ENCODE measurements around the gene HOXC4. TPM values are rescaled to one million over a fixed set of nuclear protein-coding genes. Genes with fewer than 3 reads are reported as not detected.

Gene HOXC4
- total RNA-seq, 4 donors from 2014 or later, result 0.83 to 3.6 (median 2.5) TPM

DNA sequence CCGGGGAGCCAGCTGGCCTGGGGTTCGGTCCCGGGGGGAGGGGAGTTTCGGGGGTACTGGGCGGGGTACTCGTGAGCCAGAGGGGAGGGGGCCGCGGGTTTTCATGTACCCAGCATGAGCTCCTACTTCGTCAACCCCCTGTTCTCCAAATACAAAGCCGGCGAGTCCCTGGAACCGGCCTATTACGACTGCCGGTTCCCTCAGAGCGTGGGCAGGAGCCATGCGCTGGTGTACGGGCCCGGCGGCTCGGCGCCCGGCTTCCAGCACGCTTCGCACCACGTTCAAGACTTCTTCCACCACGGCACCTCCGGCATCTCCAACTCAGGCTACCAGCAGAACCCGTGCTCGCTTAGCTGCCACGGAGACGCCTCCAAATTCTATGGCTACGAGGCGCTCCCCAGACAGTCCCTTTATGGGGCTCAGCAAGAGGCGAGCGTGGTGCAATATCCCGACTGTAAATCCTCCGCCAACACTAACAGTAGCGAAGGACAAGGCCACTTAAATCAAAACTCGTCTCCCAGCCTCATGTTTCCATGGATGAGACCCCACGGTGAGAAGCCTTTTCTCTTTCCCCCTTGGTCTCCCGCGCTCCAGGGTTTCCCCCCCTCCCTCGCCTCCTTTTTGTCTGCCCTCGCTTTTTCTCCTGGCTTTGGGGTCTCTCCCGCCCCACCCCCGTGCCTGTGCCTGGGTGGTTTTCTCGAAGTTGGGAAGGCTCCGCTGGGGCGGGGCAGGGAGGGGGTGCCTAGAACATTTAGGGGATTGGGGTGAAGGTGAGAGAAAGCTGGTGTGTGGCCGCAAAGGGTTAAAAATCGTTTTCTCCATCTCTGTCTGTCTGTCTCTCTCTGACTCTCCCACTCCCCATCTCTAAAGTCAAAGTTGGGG lies 44.2 kb upstream of the HOXC4 start:
- no peaks in the 10 kb centered on the region for H3K9me3 ChIP-seq
- 9% methylated on average over 28 of the region's 51 CpGs for WGBS
- no peak overlapping the region for H3K27ac ChIP-seq (replicated peaks in 1 of 4)
- H3K27me3 ChIP-seq, result peaks cover 11 to 99% (median 86%) of the 10 kb centered on the region in 4 donors
- intact Hi-C loops (cut with DNase I), result loop anchor here (10.0 kb wide), 1 partner anchor 355 kb away; the partner anchor contains the start of gene GPR84
- peak overlapping the region; percentile 16 to 51 (median 34) for H3K4me3 ChIP-seq
- TF ChIP-seq CTCF (IDR thresholded peaks at IDR 0.05), result no peak
- no peak for TF ChIP-seq POLR2AphosphoS5 (IDR thresholded peaks at IDR 0.05)
- TF ChIP-seq EP300 (IDR thresholded peaks at IDR 0.05), result no peak
- TF ChIP-seq POLR2A (IDR thresholded peaks at IDR 0.05; ENCODE audit: low read depth), result no peak
- H3K4me1 ChIP-seq, result peaks cover 18 to 47% (median 32%) of the 10 kb centered on the region in 4 donors
- H3K36me3 ChIP-seq, result no peaks in the 10 kb centered on the region
- no peak for DNase-seq (ENCODE audit: extremely low spot score)

DNA sequence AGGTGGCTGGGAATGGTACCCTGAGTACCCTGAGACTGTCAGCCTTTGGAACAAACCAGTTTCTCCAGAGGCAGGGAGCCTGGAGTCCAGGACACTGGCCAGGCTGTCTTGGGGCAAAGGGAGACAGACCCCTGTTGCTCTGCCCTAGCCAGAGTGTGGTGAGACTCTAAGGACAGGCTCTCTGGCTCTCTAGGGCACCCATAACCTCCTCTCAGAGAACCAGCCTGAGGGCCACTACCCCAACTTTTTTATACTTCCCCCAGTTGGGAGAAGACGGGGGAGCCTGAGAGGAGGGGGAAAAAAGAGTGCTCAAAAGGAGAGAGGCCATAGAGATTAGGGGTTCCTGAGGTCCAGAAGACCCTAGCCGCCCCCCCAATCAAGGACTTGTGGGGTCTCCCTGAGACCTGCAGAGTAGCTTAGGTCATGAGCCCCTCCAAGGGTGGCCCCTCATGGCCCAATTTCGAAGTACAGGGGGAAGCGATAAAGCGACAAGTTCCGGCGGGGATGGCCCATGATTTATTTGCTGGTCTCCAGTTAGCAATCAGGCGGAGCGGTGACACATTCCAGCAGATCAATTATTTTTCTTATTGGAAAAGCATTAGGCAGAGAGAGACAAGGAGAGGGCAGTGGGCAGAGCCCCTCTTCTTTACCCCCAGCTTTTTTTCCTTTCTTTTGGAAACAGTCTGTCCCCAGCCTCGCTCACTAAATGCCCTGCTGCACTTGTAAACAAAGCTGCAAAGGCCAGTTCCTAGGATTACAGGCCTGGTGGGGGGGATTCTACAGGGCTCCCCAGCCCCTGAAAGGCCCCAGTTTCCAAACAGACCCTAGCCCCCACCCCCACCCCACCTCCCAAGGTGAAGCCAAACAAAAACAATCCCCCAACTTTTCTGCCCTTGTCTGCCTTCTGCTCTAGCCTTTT lies 43.3 kb upstream of the HOXC4 start:
- intact Hi-C loops (cut with DNase I), result loop anchor here (10.0 kb wide), 1 partner anchor 354 kb away; the partner anchor contains the start of gene GPR84
- 26% methylated on average over 10 of the region's 10 CpGs for WGBS
- DNase-seq (ENCODE audit: extremely low spot score), result no peak
- Histone ChIP-seq H3K27me3 (peaks cover 11 to 99% (median 86%) of the 10 kb centered on the region in 4 donors), H3K9me3 (no peaks in the 10 kb centered on the region), H3K4me3 (no peak overlapping the region), H3K27ac (replicated peaks in 1 of 4) (no peak overlapping the region), H3K4me1 (peaks cover 22 to 56% (median 36%) of the 10 kb centered on the region in 4 donors), H3K36me3 (no peaks in the 10 kb centered on the region)
- TF ChIP-seq POLR2A (IDR thresholded peaks at IDR 0.05; ENCODE audit: low read depth) (no peak), CTCF (IDR thresholded peaks at IDR 0.05) (no peak)

GRCh38 chr12:54010972-54011664 lies 42.5 kb upstream of the HOXC4 start:
- no peaks in the 10 kb centered on the region for H3K9me3 ChIP-seq
- H3K4me3 ChIP-seq, result no peak overlapping the region
- TF ChIP-seq POLR2AphosphoS5 (IDR thresholded peaks at IDR 0.05), result no peak
- no peak for TF ChIP-seq EP300 (IDR thresholded peaks at IDR 0.05)
- TF ChIP-seq POLR2A (IDR thresholded peaks at IDR 0.05; ENCODE audit: low read depth), result no peak
- TF ChIP-seq CTCF (IDR thresholded peaks at IDR 0.05), result no peak
- DNase-seq (ENCODE audit: extremely low spot score), result no peak
- 9% methylated on average over 17 of the region's 17 CpGs for WGBS
- H3K27ac ChIP-seq (replicated peaks in 1 of 4), result no peak overlapping the region
- peaks cover 17 to 57% (median 31%) of the 10 kb centered on the region in 4 donors for H3K4me1 ChIP-seq
- intact Hi-C loops (cut with DNase I), result loop anchor here (10.0 kb wide), 1 partner anchor 354 kb away; the partner anchor contains the start of gene GPR84
- H3K27me3 ChIP-seq, result peaks cover 11 to 99% (median 88%) of the 10 kb centered on the region in 4 donors
- H3K36me3 ChIP-seq, result no peaks in the 10 kb centered on the region
